Measurements from ENCODE around the gene TRIM2.

The TRIM2 gene

GRCh38 chr4:153223427-153223801 is 19.2 kb downstream of the TRIM2 start:
- no peak overlapping the region for H3K27ac ChIP-seq

GRCh38 chr4:153223930-153224329 is 19.7 kb downstream of the TRIM2 start:
- no peak for TF ChIP-seq CTCF (conservative IDR thresholded peaks at IDR 0.05)
- H3K27ac ChIP-seq: no peak overlapping the region

More at GRCh38 chr4:153223427-153223801, 19.2 kb downstream of the TRIM2 start:
- TF ChIP-seq CTCF (conservative IDR thresholded peaks at IDR 0.05): no peak

GRCh38 chr4:153224474-153224873 is 20.2 kb downstream of the TRIM2 start:
- TF ChIP-seq CTCF (conservative IDR thresholded peaks at IDR 0.05): no peak

GRCh38 chr4:153227469-153228075 is 23.3 kb downstream of the TRIM2 start:
- TF ChIP-seq CTCF (conservative IDR thresholded peaks at IDR 0.05): no peak
- H3K27ac ChIP-seq: no peak overlapping the region

More at GRCh38 chr4:153224474-153224873, 20.2 kb downstream of the TRIM2 start:
- H3K27ac ChIP-seq: no peak overlapping the region

GRCh38 chr4:153228512-153229140 is 24.4 kb downstream of the TRIM2 start:
- H3K27ac ChIP-seq: no peak overlapping the region
- no peak for TF ChIP-seq CTCF (conservative IDR thresholded peaks at IDR 0.05)

GRCh38 chr4:153229545-153229944 is 25.3 kb downstream of the TRIM2 start:
- TF ChIP-seq CTCF (conservative IDR thresholded peaks at IDR 0.05): no peak
- no peak overlapping the region for H3K27ac ChIP-seq

GRCh38 chr4:153232768-153233167 is 28.5 kb downstream of the TRIM2 start:
- TF ChIP-seq CTCF (conservative IDR thresholded peaks at IDR 0.05): no peak; the same call in 1 of the 2 replicates
- no peak overlapping the region for H3K27ac ChIP-seq
